SU-DHL-6 (cell line): Measurements from ENCODE around the gene C14orf132.

Experiments used
- EZH2phosphoT487 ChIP-seq: fragments of 200-600 bp; sonication (generic), shearing (Covaris generic); conservative IDR thresholded peaks from 2 replicates; pipeline ENCODE4 v1.6.1; 2018; ENCODE audit warnings: mild to moderate bottlenecking, antibody characterized with exemption, low read length, moderate library complexity, mixed read lengths
- TF ChIP-seq, protein P1 (sequence below): fragments of 200-600 bp; sonication (generic); IDR thresholded peaks from one replicate; pipeline ENCODE4 v1.5.1; 2017; ENCODE audit warnings: antibody characterized with exemption, mild to moderate bottlenecking, low read length, moderate library complexity; ENCODE audit not compliant: insufficient read depth, poor library complexity, severe bottlenecking

DNA sequence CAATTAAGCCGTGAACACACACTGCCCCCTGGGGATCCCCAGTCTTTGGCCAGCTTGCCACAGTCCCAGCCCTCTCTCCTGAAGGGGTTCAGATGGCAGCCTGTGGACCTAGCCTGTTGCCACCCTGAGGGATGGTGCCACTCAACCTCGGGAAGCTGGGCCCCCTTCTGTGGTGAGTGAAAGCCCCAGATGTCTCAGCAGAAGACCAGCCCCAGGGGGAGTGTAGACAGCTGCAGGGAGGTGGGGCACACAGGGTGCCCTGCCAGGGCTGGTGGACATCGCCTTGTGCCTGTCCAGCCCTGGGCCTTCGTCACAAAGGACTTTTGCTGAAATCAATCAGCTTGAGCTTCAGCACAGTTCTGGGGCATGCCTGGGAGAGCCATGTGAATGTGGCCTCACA is 32.4 kb downstream of the C14orf132 start:
- TF ChIP-seq, protein P1, sequence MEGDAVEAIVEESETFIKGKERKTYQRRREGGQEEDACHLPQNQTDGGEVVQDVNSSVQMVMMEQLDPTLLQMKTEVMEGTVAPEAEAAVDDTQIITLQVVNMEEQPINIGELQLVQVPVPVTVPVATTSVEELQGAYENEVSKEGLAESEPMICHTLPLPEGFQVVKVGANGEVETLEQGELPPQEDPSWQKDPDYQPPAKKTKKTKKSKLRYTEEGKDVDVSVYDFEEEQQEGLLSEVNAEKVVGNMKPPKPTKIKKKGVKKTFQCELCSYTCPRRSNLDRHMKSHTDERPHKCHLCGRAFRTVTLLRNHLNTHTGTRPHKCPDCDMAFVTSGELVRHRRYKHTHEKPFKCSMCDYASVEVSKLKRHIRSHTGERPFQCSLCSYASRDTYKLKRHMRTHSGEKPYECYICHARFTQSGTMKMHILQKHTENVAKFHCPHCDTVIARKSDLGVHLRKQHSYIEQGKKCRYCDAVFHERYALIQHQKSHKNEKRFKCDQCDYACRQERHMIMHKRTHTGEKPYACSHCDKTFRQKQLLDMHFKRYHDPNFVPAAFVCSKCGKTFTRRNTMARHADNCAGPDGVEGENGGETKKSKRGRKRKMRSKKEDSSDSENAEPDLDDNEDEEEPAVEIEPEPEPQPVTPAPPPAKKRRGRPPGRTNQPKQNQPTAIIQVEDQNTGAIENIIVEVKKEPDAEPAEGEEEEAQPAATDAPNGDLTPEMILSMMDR, result no peak
- TF ChIP-seq EZH2phosphoT487, result no peak
